ENCODE data around the gene ZDHHC9. TPM values are rescaled to one million over a fixed set of nuclear protein-coding genes. Genes with fewer than 3 reads are reported as not detected.

ZDHHC9 gene
- total RNA-seq, 5 donors from 2014 or later (not counting 1 experiment from before 2014, with no cell fraction given), result 3.3 to 7.9 (median 7.3) TPM

GRCh38 chrX:129790808-129791207 lies 52.9 kb downstream of the ZDHHC9 start:
- Histone ChIP-seq H3K4me3 (ENCODE audit: control insufficient read depth in 1 of 2, extremely low read depth in 1 of 2, low read length in 1 of 2) (no peak overlapping the region), H3K27ac (ENCODE audit: low read length) (no peak overlapping the region), H3K36me3 (ENCODE audit: control insufficient read depth in 2 of 2, extremely low read depth in 1 of 2, insufficient read depth in 1 of 2, low read length in 1 of 2) (peaks cover 0 to 87% of the 10 kb centered on the region in 2 donors), H3K27me3 (replicated peaks in 1 of 2; ENCODE audit: control insufficient read depth in 2 of 2, extremely low read depth in 1 of 2, insufficient read depth in 2 of 2, low read length in 1 of 2) (no peaks in the 10 kb centered on the region), H3K9me3 (no peaks in the 10 kb centered on the region), H3K4me1 (ENCODE audit: control insufficient read depth in 1 of 2, extremely low read depth in 1 of 2, insufficient read depth in 2 of 2, low read length in 2 of 2) (peaks cover 2 to 62% of the 10 kb centered on the region in 2 experiments)
- ChIA-PET POLR2A (interaction anchor here in 1 of 2 donors (0.6 kb wide), 1 partner anchor 28 kb away, joined by 8 read pairs; no protein-coding TSS in a partner anchor), CTCF (no interaction called here)
- no peaks in the 10 kb centered on the region for H3K27me3 Mint-ChIP-seq
- WGBS (ENCODE audit: insufficient coverage), result 95% methylated on average over 4 of the region's 9 CpGs
- H3K9me3 Mint-ChIP-seq, result no peaks in the 10 kb centered on the region
- H3K36me3 Mint-ChIP-seq, result peaks cover 19% of the 10 kb centered on the region
- H3K4me3 Mint-ChIP-seq, result no peak overlapping the region
- no peak overlapping the region for H3K27ac Mint-ChIP-seq
- DNase-seq (no peak), ATAC-seq (replicated peaks in 1 of 4) (no peak)
- peaks cover 24 to 32% (median 30%) of the 10 kb centered on the region in 3 donors for H3K4me1 Mint-ChIP-seq

DNA sequence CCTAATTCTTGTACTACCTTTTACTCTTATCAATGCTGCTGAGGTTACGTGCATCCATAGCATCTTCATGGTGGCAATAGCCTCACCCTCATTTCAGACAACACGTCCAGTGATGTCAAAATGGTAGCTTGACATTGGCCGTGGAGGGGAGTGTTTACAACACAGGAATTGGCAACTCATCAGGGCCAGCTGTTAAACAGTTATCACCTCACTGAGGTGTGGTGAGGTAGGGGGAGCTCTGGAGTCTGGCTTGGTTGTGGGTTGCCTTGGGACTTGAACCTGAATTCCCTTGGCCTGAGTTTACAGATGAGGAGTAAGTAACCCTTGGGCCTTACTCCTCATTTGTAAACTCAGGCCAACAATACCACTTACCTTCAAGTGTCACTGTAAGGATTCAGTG lies 53.5 kb downstream of the ZDHHC9 start:
- Histone ChIP-seq H3K4me3 (ENCODE audit: control insufficient read depth in 1 of 2, extremely low read depth in 1 of 2, low read length in 1 of 2) (no peak overlapping the region), H3K4me1 (ENCODE audit: control insufficient read depth in 1 of 2, extremely low read depth in 1 of 2, insufficient read depth in 2 of 2, low read length in 2 of 2) (peaks cover 2 to 67% of the 10 kb centered on the region in 2 experiments), H3K36me3 (ENCODE audit: control insufficient read depth in 2 of 2, extremely low read depth in 1 of 2, insufficient read depth in 1 of 2, low read length in 1 of 2) (peaks cover 0 to 83% of the 10 kb centered on the region in 2 donors), H3K27ac (ENCODE audit: low read length) (no peak overlapping the region), H3K9me3 (no peaks in the 10 kb centered on the region), H3K27me3 (replicated peaks in 1 of 2; ENCODE audit: control insufficient read depth in 2 of 2, extremely low read depth in 1 of 2, insufficient read depth in 2 of 2, low read length in 1 of 2) (no peaks in the 10 kb centered on the region)
- Mint-ChIP-seq H3K4me3 (no peak overlapping the region), H3K9me3 (no peaks in the 10 kb centered on the region), H3K27ac (peak overlapping the region; percentile 37 to 43), H3K27me3 (no peaks in the 10 kb centered on the region), H3K4me1 (peaks cover 31 to 39% (median 37%) of the 10 kb centered on the region in 3 donors), H3K36me3 (peaks cover 19% of the 10 kb centered on the region)
- DNase-seq (no peak), ATAC-seq (replicated peaks in 1 of 4) (no peak)
- WGBS (ENCODE audit: insufficient coverage), result no CpG with 5 or more reads among the region's 3 CpGs
- ChIA-PET CTCF (no interaction called here), POLR2A (interaction anchor here in 1 of 2 donors (0.6 kb wide), 1 partner anchor 29 kb away, joined by 8 read pairs; no protein-coding TSS in a partner anchor)

GRCh38 chrX:129788527-129788926 lies 55.2 kb downstream of the ZDHHC9 start:
- Mint-ChIP-seq H3K27me3 (no peaks in the 10 kb centered on the region), H3K4me1 (peaks cover 41 to 50% (median 43%) of the 10 kb centered on the region in 3 donors), H3K9me3 (no peaks in the 10 kb centered on the region), H3K36me3 (peaks cover 27% of the 10 kb centered on the region), H3K4me3 (no peak overlapping the region), H3K27ac (peak overlapping the region; percentile 55 to 77)
- peaks cover 8 to 75% of the 10 kb centered on the region in 2 experiments for H3K4me1 ChIP-seq (ENCODE audit: control insufficient read depth in 1 of 2, extremely low read depth in 1 of 2, insufficient read depth in 2 of 2, low read length in 2 of 2)
- peaks cover 0 to 80% of the 10 kb centered on the region in 2 donors for H3K36me3 ChIP-seq (ENCODE audit: control insufficient read depth in 2 of 2, extremely low read depth in 1 of 2, insufficient read depth in 1 of 2, low read length in 1 of 2)
- no peak overlapping the region for H3K27ac ChIP-seq (ENCODE audit: low read length)
- POLR2A ChIA-PET, result no interaction called here
- no CpG with 5 or more reads among the region's 6 CpGs for WGBS (ENCODE audit: insufficient coverage)
- DNase-seq, result no peak
- H3K27me3 ChIP-seq (replicated peaks in 1 of 2; ENCODE audit: control insufficient read depth in 2 of 2, extremely low read depth in 1 of 2, insufficient read depth in 2 of 2, low read length in 1 of 2), result no peaks in the 10 kb centered on the region
- H3K9me3 ChIP-seq, result no peaks in the 10 kb centered on the region
- ATAC-seq (replicated peaks in 1 of 4), result no peak
- CTCF ChIA-PET, result no interaction called here
- H3K4me3 ChIP-seq (ENCODE audit: control insufficient read depth in 1 of 2, extremely low read depth in 1 of 2, low read length in 1 of 2), result no peak overlapping the region

GRCh38 chrX:129787336-129788055 lies 56.2 kb downstream of the ZDHHC9 start:
- peak overlapping the region; percentile 24 to 98 (median 28) for H3K4me3 Mint-ChIP-seq
- Histone ChIP-seq H3K27ac (ENCODE audit: low read length) (peak overlapping the region; percentile 55), H3K27me3 (replicated peaks in 1 of 2; ENCODE audit: control insufficient read depth in 2 of 2, extremely low read depth in 1 of 2, insufficient read depth in 2 of 2, low read length in 1 of 2) (no peaks in the 10 kb centered on the region), H3K9me3 (no peaks in the 10 kb centered on the region), H3K36me3 (ENCODE audit: control insufficient read depth in 2 of 2, extremely low read depth in 1 of 2, insufficient read depth in 1 of 2, low read length in 1 of 2) (peaks cover 0 to 80% of the 10 kb centered on the region in 2 donors), H3K4me1 (ENCODE audit: control insufficient read depth in 1 of 2, extremely low read depth in 1 of 2, insufficient read depth in 2 of 2, low read length in 2 of 2) (peaks cover 8 to 75% of the 10 kb centered on the region in 2 experiments), H3K4me3 (ENCODE audit: control insufficient read depth in 1 of 2, extremely low read depth in 1 of 2, low read length in 1 of 2) (no peak overlapping the region)
- H3K4me1 Mint-ChIP-seq, result peaks cover 49 to 59% (median 54%) of the 10 kb centered on the region in 3 donors
- ChIA-PET CTCF (interaction anchor here (0.5 to 1.6 kb wide), 3 partner anchors 12 to 132 kb away, joined by 3 to 4 read pairs (median 3); no protein-coding TSS in a partner anchor), POLR2A (interaction anchor here in 1 of 2 donors (0.7 kb wide), 1 partner anchor 140 kb away, joined by 5 read pairs; no protein-coding TSS in a partner anchor)
- WGBS (ENCODE audit: insufficient coverage), result no CpG with 5 or more reads among the region's 11 CpGs
- H3K27me3 Mint-ChIP-seq, result no peaks in the 10 kb centered on the region
- ATAC-seq (replicated peaks in 1 of 4) (no peak), DNase-seq (no peak)
- H3K27ac Mint-ChIP-seq, result peak overlapping the region; percentile 87 to 88
- H3K9me3 Mint-ChIP-seq, result no peaks in the 10 kb centered on the region
- peaks cover 34% of the 10 kb centered on the region for H3K36me3 Mint-ChIP-seq

- no peaks in the 10 kb centered on the region for H3K9me3 ChIP-seq
- H3K4me1 ChIP-seq (ENCODE audit: control insufficient read depth in 1 of 2, extremely low read depth in 1 of 2, insufficient read depth in 2 of 2, low read length in 2 of 2), result peaks cover 10 to 79% of the 10 kb centered on the region in 2 experiments
- Mint-ChIP-seq H3K4me3 (peak overlapping the region; percentile 46 to 98 (median 68)), H3K9me3 (no peaks in the 10 kb centered on the region), H3K4me1 (peaks cover 62 to 69% (median 62%) of the 10 kb centered on the region in 3 donors), H3K36me3 (peaks cover 34% of the 10 kb centered on the region), H3K27me3 (no peaks in the 10 kb centered on the region), H3K27ac (peak overlapping the region; percentile 86 to 92)
- ATAC-seq (replicated peaks in 1 of 4), result no peak
- H3K4me3 ChIP-seq (ENCODE audit: control insufficient read depth in 1 of 2, extremely low read depth in 1 of 2, low read length in 1 of 2), result peak overlapping the region; percentile 19 to 26
- ChIA-PET POLR2A (no interaction called here), CTCF (no interaction called here)
- no peak for DNase-seq
- H3K27ac ChIP-seq (ENCODE audit: low read length), result peak overlapping the region; percentile 49
- 0% methylated on average over 1 of the region's 3 CpGs for WGBS (ENCODE audit: insufficient coverage)
- H3K27me3 ChIP-seq (replicated peaks in 1 of 2; ENCODE audit: control insufficient read depth in 2 of 2, extremely low read depth in 1 of 2, insufficient read depth in 2 of 2, low read length in 1 of 2), result no peaks in the 10 kb centered on the region
- H3K36me3 ChIP-seq (ENCODE audit: control insufficient read depth in 2 of 2, extremely low read depth in 1 of 2, insufficient read depth in 1 of 2, low read length in 1 of 2), result peaks cover 0 to 78% of the 10 kb centered on the region in 2 donors
These were observed 57.5 kb downstream of the ZDHHC9 start for GRCh38 chrX:129786210-129786651.

DNA sequence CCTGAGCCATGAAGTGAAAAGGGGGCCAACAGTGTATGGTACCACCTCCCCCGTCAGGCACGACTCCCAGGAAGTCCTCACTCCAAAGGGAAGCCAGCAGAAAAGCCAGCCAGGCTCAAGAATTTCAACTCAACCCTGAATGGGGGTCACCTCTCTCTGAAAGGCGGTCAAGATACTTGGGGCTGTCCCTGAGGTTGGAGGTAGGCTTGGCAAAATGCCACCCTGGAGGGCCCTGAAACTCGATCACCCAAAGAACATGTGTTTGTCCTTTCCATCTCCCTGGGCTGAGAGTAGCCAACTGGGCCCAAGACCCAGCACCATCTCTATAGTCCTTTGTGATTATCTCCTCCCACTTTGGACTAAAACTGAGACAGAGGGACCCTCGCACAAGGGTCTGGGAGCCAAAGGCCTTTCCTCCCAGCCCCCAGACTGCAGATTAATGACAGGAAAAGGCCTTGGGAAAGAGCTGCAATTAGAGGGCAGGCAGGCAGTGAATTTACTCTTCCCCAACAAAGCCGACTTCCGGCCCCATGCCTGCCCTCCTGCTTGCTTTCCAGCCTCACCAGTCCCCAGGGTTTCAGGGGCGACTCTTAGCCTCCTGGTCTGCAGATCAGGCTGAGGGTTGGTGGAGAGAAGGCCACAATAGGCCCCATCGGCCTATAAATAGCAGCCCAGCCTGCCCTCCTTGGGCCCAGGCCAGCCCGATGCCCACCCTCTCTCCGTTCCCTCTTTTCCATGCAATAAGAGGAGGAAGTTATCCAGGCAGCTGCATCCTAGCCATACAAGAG lies 58.3 kb downstream of the ZDHHC9 start:
- Histone ChIP-seq H3K9me3 (no peaks in the 10 kb centered on the region), H3K4me3 (ENCODE audit: control insufficient read depth in 1 of 2, extremely low read depth in 1 of 2, low read length in 1 of 2) (peak overlapping the region; percentile 26 to 27), H3K36me3 (ENCODE audit: control insufficient read depth in 2 of 2, extremely low read depth in 1 of 2, insufficient read depth in 1 of 2, low read length in 1 of 2) (peaks cover 0 to 69% of the 10 kb centered on the region in 2 donors), H3K27me3 (replicated peaks in 1 of 2; ENCODE audit: control insufficient read depth in 2 of 2, extremely low read depth in 1 of 2, insufficient read depth in 2 of 2, low read length in 1 of 2) (no peaks in the 10 kb centered on the region), H3K4me1 (ENCODE audit: control insufficient read depth in 1 of 2, extremely low read depth in 1 of 2, insufficient read depth in 2 of 2, low read length in 2 of 2) (peaks cover 10 to 70% of the 10 kb centered on the region in 2 experiments), H3K27ac (ENCODE audit: low read length) (peak overlapping the region; percentile 49)
- CTCF ChIA-PET, result no interaction called here
- POLR2A ChIA-PET, result no interaction called here
- no peaks in the 10 kb centered on the region for H3K27me3 Mint-ChIP-seq
- ATAC-seq (replicated peaks in 1 of 4) (no peak), DNase-seq (no peak)
- peak overlapping the region; percentile 63 to 98 (median 68) for H3K4me3 Mint-ChIP-seq
- no peaks in the 10 kb centered on the region for H3K9me3 Mint-ChIP-seq
- H3K27ac Mint-ChIP-seq, result peak overlapping the region; percentile 86 to 92
- H3K4me1 Mint-ChIP-seq, result peaks cover 62 to 67% (median 67%) of the 10 kb centered on the region in 3 donors
- peaks cover 32% of the 10 kb centered on the region for H3K36me3 Mint-ChIP-seq
- 45% methylated on average over 2 of the region's 11 CpGs for WGBS (ENCODE audit: insufficient coverage)
